Loucy (cell line): ENCODE measurements around the gene ETV5.

Experiments used
- H2AFZ ChIP-seq: fragments of 200-600 bp; sonication (generic); 2 replicates; pipeline ENCODE4 v1.6.0; 2016; ENCODE audit warnings: antibody characterized with exemption, mild to moderate bottlenecking, low read length, moderate library complexity
- H3F3A ChIP-seq: fragments of 200-600 bp; 2 replicates; pipeline ENCODE4 v1.6.0; 2016; ENCODE audit warnings: antibody characterized with exemption, low read depth, mild to moderate bottlenecking
- H3K27me3 ChIP-seq: fragments of 200-600 bp; sonication (generic); 2 replicates; pipeline ENCODE4 v1.6.1; 2014; ENCODE audit warnings: low read length, mild to moderate bottlenecking; ENCODE audit not compliant: insufficient read depth, poor library complexity, severe bottlenecking
- H3K36me3 ChIP-seq: fragments of 200-600 bp; sonication (generic); 2 replicates; pipeline ENCODE4 v1.6.1; 2016; ENCODE audit warnings: low read length; ENCODE audit not compliant: insufficient read depth
- H3K4me1 ChIP-seq: fragments of 200-600 bp; sonication (generic); 2 replicates; pipeline ENCODE4 v1.5.1; 2014; ENCODE audit warnings: low read length, mild to moderate bottlenecking; ENCODE audit not compliant: insufficient read depth, poor library complexity, severe bottlenecking
- H3K4me2 ChIP-seq: fragments of 200-600 bp; sonication (generic); 2 replicates; pipeline ENCODE4 v1.6.0; 2014; ENCODE audit warnings: antibody characterized with exemption, low read length, low read depth, mild to moderate bottlenecking; ENCODE audit not compliant: poor library complexity, severe bottlenecking
- H3K4me3 ChIP-seq: fragments of 200-600 bp; sonication (generic); 2 replicates; pipeline ENCODE4 v1.5.1; 2014; ENCODE audit warnings: low read length, mild to moderate bottlenecking, mixed read lengths; ENCODE audit not compliant: poor library complexity, severe bottlenecking
- H3K79me2 ChIP-seq: fragments of 200-600 bp; sonication (generic); 2 replicates; pipeline ENCODE4 v1.6.1; 2014; ENCODE audit warnings: low read length; ENCODE audit not compliant: insufficient read depth
- H3K9ac ChIP-seq: fragments of 200-600 bp; sonication (generic); 2 replicates; pipeline ENCODE4 v1.6.0; 2014; ENCODE audit warnings: mild to moderate bottlenecking, low read depth, low read length, moderate library complexity; ENCODE audit not compliant: poor library complexity, severe bottlenecking
- H3K9me2 ChIP-seq: fragments of 200-600 bp; sonication (generic); replicated peaks from 2 replicates; pipeline ENCODE4 v1.6.1; 2016; ENCODE audit warnings: low read depth, low read length, mixed read lengths
- H3K9me3 ChIP-seq: fragments of 200-600 bp; sonication (generic); 2 replicates; pipeline ENCODE4 v1.6.1; 2014; ENCODE audit warnings: mild to moderate bottlenecking, antibody characterized with exemption, low read length, low read depth; ENCODE audit not compliant: insufficient read depth
- H4K20me1 ChIP-seq: fragments of 200-600 bp; sonication (generic); 2 replicates; pipeline ENCODE4 v1.6.0; 2014; ENCODE audit warnings: antibody characterized with exemption, low read length, mild to moderate bottlenecking; ENCODE audit not compliant: insufficient read depth, poor library complexity, severe bottlenecking
- EZH2phosphoT487 ChIP-seq: fragments of 200-600 bp; IDR thresholded peaks from 2 replicates; pipeline ENCODE4 v1.6.1; 2018; ENCODE audit warnings: antibody characterized with exemption, mild to moderate bottlenecking, moderate library complexity, borderline replicate concordance
- TF ChIP-seq, protein P1 (sequence below): fragments of 200-600 bp; sonication (generic); conservative IDR thresholded peaks from 2 replicates; pipeline ENCODE4 v1.5.1; 2014; ENCODE audit warnings: mild to moderate bottlenecking, antibody characterized with exemption, low read length

ETV5 gene

DNA sequence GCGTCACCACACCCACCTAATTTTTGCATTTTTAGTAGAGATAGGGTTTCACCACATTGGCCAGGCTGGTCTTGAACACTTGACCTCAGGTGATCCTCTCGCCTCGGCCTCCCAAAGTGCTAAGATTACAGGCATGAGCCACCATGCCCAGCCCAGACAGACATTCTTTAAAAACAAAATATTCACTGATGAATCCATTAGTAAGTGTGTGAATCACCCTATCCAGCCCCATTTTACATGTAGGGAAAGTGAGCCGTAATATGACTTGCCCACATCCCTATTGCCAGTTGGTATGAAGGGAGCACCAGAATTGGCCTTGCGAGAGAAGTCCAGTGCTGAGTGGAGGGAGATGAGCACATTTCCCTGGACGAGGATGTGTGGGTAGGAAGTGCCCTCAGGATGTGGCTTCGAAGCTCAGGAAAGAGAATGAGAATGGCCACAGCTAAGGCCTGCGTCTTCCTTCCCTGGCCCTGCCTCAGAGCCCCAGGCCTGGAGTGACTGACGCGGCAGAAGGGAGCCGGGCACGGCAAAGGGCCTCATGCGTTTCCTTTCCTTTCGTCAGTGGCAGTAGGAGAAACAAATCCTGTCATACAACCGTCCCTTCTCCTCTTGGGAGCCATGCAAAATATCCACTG lies 28.3 kb upstream of the ETV5 start:
- H4K20me1 ChIP-seq = no peaks in the 10 kb centered on the region
- no peak for TF ChIP-seq EZH2phosphoT487
- TF ChIP-seq, protein P1, sequence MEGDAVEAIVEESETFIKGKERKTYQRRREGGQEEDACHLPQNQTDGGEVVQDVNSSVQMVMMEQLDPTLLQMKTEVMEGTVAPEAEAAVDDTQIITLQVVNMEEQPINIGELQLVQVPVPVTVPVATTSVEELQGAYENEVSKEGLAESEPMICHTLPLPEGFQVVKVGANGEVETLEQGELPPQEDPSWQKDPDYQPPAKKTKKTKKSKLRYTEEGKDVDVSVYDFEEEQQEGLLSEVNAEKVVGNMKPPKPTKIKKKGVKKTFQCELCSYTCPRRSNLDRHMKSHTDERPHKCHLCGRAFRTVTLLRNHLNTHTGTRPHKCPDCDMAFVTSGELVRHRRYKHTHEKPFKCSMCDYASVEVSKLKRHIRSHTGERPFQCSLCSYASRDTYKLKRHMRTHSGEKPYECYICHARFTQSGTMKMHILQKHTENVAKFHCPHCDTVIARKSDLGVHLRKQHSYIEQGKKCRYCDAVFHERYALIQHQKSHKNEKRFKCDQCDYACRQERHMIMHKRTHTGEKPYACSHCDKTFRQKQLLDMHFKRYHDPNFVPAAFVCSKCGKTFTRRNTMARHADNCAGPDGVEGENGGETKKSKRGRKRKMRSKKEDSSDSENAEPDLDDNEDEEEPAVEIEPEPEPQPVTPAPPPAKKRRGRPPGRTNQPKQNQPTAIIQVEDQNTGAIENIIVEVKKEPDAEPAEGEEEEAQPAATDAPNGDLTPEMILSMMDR = no peak
- H3K4me1 ChIP-seq = peaks cover 48% of the 10 kb centered on the region
- H3K4me3 ChIP-seq = no peak overlapping the region
- H3K79me2 ChIP-seq = no peaks in the 10 kb centered on the region
- H3K4me2 ChIP-seq = no peak overlapping the region
- H2AFZ ChIP-seq = no peak overlapping the region
- no peaks in the 10 kb centered on the region for H3K27me3 ChIP-seq
- H3K9me2 ChIP-seq = no peaks in the 10 kb centered on the region
- H3F3A ChIP-seq = no peaks in the 10 kb centered on the region
- no peaks in the 10 kb centered on the region for H3K36me3 ChIP-seq
- H3K9ac ChIP-seq = no peak overlapping the region
- H3K9me3 ChIP-seq = no peaks in the 10 kb centered on the region

DNA sequence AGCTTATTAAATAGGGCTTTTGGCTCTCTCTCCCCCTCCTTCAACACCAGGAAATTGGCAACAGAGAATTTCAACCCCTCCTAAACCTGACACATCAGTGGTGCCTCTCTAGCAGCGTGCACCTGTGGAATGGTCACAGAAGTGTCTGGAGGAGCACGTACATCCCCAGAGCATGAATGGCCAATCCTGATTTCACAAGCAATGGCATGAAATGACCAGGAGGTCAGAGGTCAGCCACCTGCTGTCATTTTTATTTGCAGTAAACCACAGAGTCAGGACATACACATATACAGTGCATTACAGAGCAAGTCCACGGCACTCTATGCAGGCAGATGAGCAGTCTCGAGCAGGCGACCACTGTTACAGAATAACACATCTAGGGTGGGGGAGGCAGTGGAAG lies 25.1 kb upstream of the ETV5 start:
- TF ChIP-seq, protein P1 = no peak
- no peak for TF ChIP-seq EZH2phosphoT487
- Histone ChIP-seq H3K4me3 (no peak overlapping the region), H4K20me1 (no peaks in the 10 kb centered on the region), H3K9ac (no peak overlapping the region), H3K4me2 (no peak overlapping the region), H3K4me1 (peaks cover 52% of the 10 kb centered on the region), H3K79me2 (no peaks in the 10 kb centered on the region), H3K9me2 (no peaks in the 10 kb centered on the region), H2AFZ (no peak overlapping the region), H3K36me3 (no peaks in the 10 kb centered on the region), H3K27me3 (no peaks in the 10 kb centered on the region), H3F3A (no peaks in the 10 kb centered on the region), H3K9me3 (no peaks in the 10 kb centered on the region)

DNA sequence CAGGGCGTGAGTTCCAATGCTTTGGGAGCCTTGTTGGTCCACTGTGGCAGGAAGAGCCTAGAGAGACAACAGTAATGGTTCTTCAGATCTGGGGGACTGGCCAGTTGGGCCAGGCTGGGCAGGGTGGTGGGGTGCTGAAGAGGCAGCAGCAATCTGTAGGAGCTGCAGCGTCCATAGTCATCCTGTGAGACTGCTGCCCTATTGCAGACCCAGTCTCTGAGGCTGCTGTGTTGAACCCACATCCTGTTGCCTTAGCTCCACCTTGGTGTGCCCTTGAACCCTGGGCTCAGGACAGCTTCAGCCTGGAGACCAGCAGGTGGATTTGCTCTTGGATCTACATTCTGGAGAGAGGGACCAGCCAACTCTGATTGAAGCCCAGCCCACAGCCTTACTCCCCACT lies 23.6 kb upstream of the ETV5 start:
- Histone ChIP-seq H3K9me3 (no peaks in the 10 kb centered on the region), H3F3A (no peaks in the 10 kb centered on the region), H3K79me2 (no peaks in the 10 kb centered on the region), H4K20me1 (no peaks in the 10 kb centered on the region), H3K9ac (peak overlapping the region; percentile 21), H3K4me3 (no peak overlapping the region), H3K9me2 (no peaks in the 10 kb centered on the region), H3K4me2 (peak overlapping the region; percentile 1), H3K27me3 (no peaks in the 10 kb centered on the region), H3K36me3 (no peaks in the 10 kb centered on the region), H3K4me1 (peaks cover 64% of the 10 kb centered on the region), H2AFZ (no peak overlapping the region)
- TF ChIP-seq, protein P1 = no peak
- TF ChIP-seq EZH2phosphoT487 = no peak
